K562 (cell line): ENCODE data around the gene PHOSPHO1. TPM values are rescaled to one million over a fixed set of nuclear protein-coding genes. Genes with fewer than 3 reads are reported as not detected.

Experiments
- ATAC-seq: fragments of 200-7000 bp; cut with Tn5 transposase; 3 replicates; pipeline ENCODE4 v1.9.1; 2020; ENCODE audit warnings: moderate library complexity
- BruUV-seq: library from RNA; stranded (reverse); fragments of 400-500 nt; replicated peaks from 2 replicates; lab custom pipeline; 2021; lab: Mats Ljungman, UMichigan
- CTCF ChIA-PET: fragments of 300-600 bp; formaldehyde crosslinking; extraction: SDS; loops from one replicate; lab custom pipeline; 2021; ENCODE audit warnings: low intra/inter-chr PET ratio; lab: Yijun Ruan, JAX
- POLR2A ChIA-PET: fragments of 300-600, 350-650 bp; sonication (Branson Sonifier 250); formaldehyde crosslinking; extraction: SDS; loops from one replicate; lab custom pipeline; 2021; ENCODE audit warnings: antibody characterized with exemption, inconsistent platforms; lab: Yijun Ruan, JAX
- DNase-seq, 4 experiments: peaks; one replicate each; pipeline versions ENCODE4 v3.0.0 to v3.0.0-alpha.2; 2011 to 2018; ENCODE audit warnings: low spot score in 3 of 4, mixed read lengths in 3 of 4; ENCODE audit errors: extremely low read depth in 1 of 4
- FAIRE-seq: peaks from 2 replicates; lab custom pipeline; 2011; peaks lifted over from hg19 to GRCh38; lab: Jason Lieb, UNC
- H2AFZ ChIP-seq: 2 replicates; pipeline ENCODE4 v1.6.0; 2011; ENCODE audit warnings: low read depth, low read length, control low read depth, inconsistent platforms
- H3K27ac ChIP-seq: fragments of 200-600 bp; 3 replicates; pipeline ENCODE4 v1.8.0; 2011; ENCODE audit warnings: low read depth, mild to moderate bottlenecking, control low read depth, inconsistent platforms, low read length, moderate library complexity, mixed read lengths; ENCODE audit errors: extremely low read depth
- H3K27me3 ChIP-seq, 2 experiments: fragments of 300-600 bp in 1 of 2; 2 replicates in 1 of 2; 3 replicates in 1 of 2; pipeline versions ENCODE4 v1.6.0 to v1.8.0; 2011; ENCODE audit warnings: inconsistent platforms in 2 of 2, low read length in 2 of 2, mild to moderate bottlenecking in 1 of 2, mixed read lengths in 1 of 2, moderate library complexity in 1 of 2; ENCODE audit not compliant: control insufficient read depth in 2 of 2, insufficient read depth in 2 of 2
- H3K36me3 ChIP-seq: fragments of 300-600 bp; 3 replicates; pipeline ENCODE4 v1.8.0; 2011; ENCODE audit warnings: mild to moderate bottlenecking, low read length, inconsistent platforms; ENCODE audit not compliant: control insufficient read depth, insufficient read depth
- H3K4me1 ChIP-seq, 2 experiments: fragments of 200-600 bp in 1 of 2; replicated peaks in 1 of 2; 2 replicates in 1 of 2; 3 replicates in 1 of 2; pipeline versions ENCODE4 v1.5.1 to v1.8.0; 2011; ENCODE audit warnings: inconsistent platforms in 2 of 2, low read length in 2 of 2, mild to moderate bottlenecking in 1 of 2, mixed read lengths in 1 of 2, moderate library complexity in 1 of 2; ENCODE audit not compliant: control insufficient read depth in 2 of 2, insufficient read depth in 2 of 2
- H3K4me2 ChIP-seq: 2 replicates; pipeline ENCODE4 v1.6.1; 2011; ENCODE audit warnings: low read length, control low read depth, inconsistent platforms, mixed read lengths; ENCODE audit not compliant: insufficient read depth
- H3K4me3 ChIP-seq: fragments of 200-600 bp; sonication (generic), shearing (Covaris generic); 2 replicates; pipeline ENCODE4 v1.5.1; 2016; ENCODE audit warnings: control low read depth, inconsistent platforms
- H3K79me2 ChIP-seq: fragments of 200-600 bp; 3 replicates; pipeline ENCODE4 v1.8.0; 2011; ENCODE audit warnings: low read length, inconsistent platforms; ENCODE audit not compliant: control insufficient read depth, insufficient read depth
- H3K9ac ChIP-seq, 2 experiments: 2 replicates each; pipeline versions ENCODE4 v1.6.0 to v1.6.1; 2011; ENCODE audit warnings: low read depth in 2 of 2, low read length in 2 of 2, control low read depth in 1 of 2, inconsistent platforms in 1 of 2, mild to moderate bottlenecking in 1 of 2, mixed read lengths in 1 of 2; ENCODE audit not compliant: insufficient read depth in 1 of 2
- H3K9me1 ChIP-seq: one replicate; pipeline ENCODE4 v1.6.0; 2011; ENCODE audit warnings: inconsistent platforms, mild to moderate bottlenecking, low read length, moderate library complexity; ENCODE audit not compliant: control insufficient read depth, insufficient read depth
- H3K9me3 ChIP-seq: replicated peaks from 2 replicates; pipeline ENCODE4 v1.5.1; 2011; ENCODE audit warnings: low read depth, low read length, inconsistent platforms; ENCODE audit not compliant: control insufficient read depth, insufficient read depth
- H4K20me1 ChIP-seq: replicated peaks from 2 replicates; pipeline ENCODE4 v1.6.1; 2011; ENCODE audit warnings: low read length, inconsistent platforms, mixed read lengths; ENCODE audit not compliant: control insufficient read depth, insufficient read depth
- CBX5 ChIP-seq: IDR thresholded peaks from 2 replicates; pipeline ENCODE4 v1.6.1; 2014; ENCODE audit warnings: low read depth, borderline replicate concordance
- CCNT2 ChIP-seq: IDR thresholded peaks from 2 replicates; pipeline ENCODE4 v1.6.1; 2011; ENCODE audit warnings: borderline replicate concordance, low read depth, mild to moderate bottlenecking, moderate library complexity, mixed read lengths, low read length; ENCODE audit not compliant: insufficient read length; ENCODE audit errors: extremely low read depth
- ESRRA ChIP-seq: fragments of 450-650 bp; IDR thresholded peaks from 2 replicates; pipeline ENCODE4 v1.6.1; 2014; ENCODE audit warnings: low read depth, mild to moderate bottlenecking, moderate library complexity, borderline replicate concordance
- FOXJ2 ChIP-seq: fragments of 200-800 bp; sonication (Bioruptor generic); IDR thresholded peaks from 2 replicates; pipeline ENCODE4 v1.6.1; 2016; ENCODE audit warnings: missing genetic modification characterization, missing compliant biosample characterization
- NCOA2 ChIP-seq, 2 experiments: fragments of 450-650 bp; IDR thresholded peaks; 2 replicates each; pipeline ENCODE4 v1.6.1; 2018; ENCODE audit warnings: mild to moderate bottlenecking in 2 of 2, moderate library complexity in 1 of 2; ENCODE audit not compliant: partially characterized antibody in 2 of 2
- NR2C2 ChIP-seq, 2 experiments: fragments of 200-800 bp in 1 of 2; sonication (Bioruptor generic) in 1 of 2; sonication (generic) in 1 of 2; formaldehyde crosslinking in 1 of 2; IDR thresholded peaks; 2 replicates each; pipeline versions ENCODE4 v1.6.1 to v1.8.0; 2016 to 2022; ENCODE audit warnings: mild to moderate bottlenecking in 1 of 2, missing compliant biosample characterization in 1 of 2, missing genetic modification characterization in 1 of 2, missing genetic modification reagents in 1 of 2
- PCBP1 ChIP-seq: fragments of 200-400 bp; formaldehyde crosslinking; IDR thresholded peaks from 2 replicates; pipeline ENCODE4 v1.6.1; 2018; ENCODE audit warnings: mild to moderate bottlenecking, low read depth, low read length; ENCODE audit not compliant: poor library complexity, severe bottlenecking
- RBFOX2 ChIP-seq: fragments of 200-400 bp; formaldehyde crosslinking; IDR thresholded peaks from 2 replicates; pipeline ENCODE4 v1.6.1; 2017; ENCODE audit warnings: low read depth, mild to moderate bottlenecking, low read length, moderate library complexity
- TEAD4 ChIP-seq, 2 experiments: sonication (generic) in 1 of 2; formaldehyde crosslinking in 1 of 2; IDR thresholded peaks; 2 replicates each; pipeline versions ENCODE4 v1.6.1 to v1.8.0; 2012 to 2022; ENCODE audit warnings: borderline replicate concordance in 1 of 2, inconsistent platforms in 1 of 2, low read length in 1 of 2, mild to moderate bottlenecking in 1 of 2, missing genetic modification reagents in 1 of 2
- TRIM28 ChIP-seq: fragments of 450-650 bp; IDR thresholded peaks from 2 replicates; pipeline ENCODE4 v1.6.1; 2017
- ZNF24 ChIP-seq: fragments of 450-650 bp; IDR thresholded peaks from 2 replicates; pipeline ENCODE4 v1.6.1; 2016
- WGBS: fragments of 100-300 bp; shearing (Covaris generic); methylation state at CpG from one replicate; pipeline ENCODE4 v1.1.6; 2016; ENCODE audit warnings: low coverage, mixed read lengths; ENCODE audit not compliant: insufficient coverage; ENCODE audit errors: missing lambda C conversion rate; 5-methylcytosine and 5-hydroxymethylcytosine counted together
- in situ Hi-C: fragments of 300-500 bp; cut with MboI; formaldehyde crosslinking; loops from 4 replicates; pipeline ENCODE4 v1.15.0; 2018; ENCODE audit warnings: inconsistent platforms, mixed read lengths
- intact Hi-C: fragments of 100-400 bp; cut with micrococcal nuclease; formaldehyde crosslinking; loops from 2 replicates; pipeline ENCODE4 v1.14.2; 2022
- polyA plus RNA-seq, 8 experiments: library from polyadenylated mRNA; depleted of rRNA in 4 of 8; stranded (reverse) in 5 of 8; unstranded in 3 of 8; fragments of >200 nt; fragmentation: Nextera tagmentation in 2 of 8; fragmentation: Illumina TruSeq in 1 of 8; extraction: Ambion mirVana in 2 of 8; extraction: Trizol in 1 of 8; gene quantifications; 2 replicates each; pipeline versions ENCODE4 v1.2.1 to v1.2.3, GENCODE V29; 2011 to 2014; ENCODE audit warnings: inconsistent platforms in 1 of 8, missing spikeins in 1 of 8
- total RNA-seq, 7 experiments: library from RNA; depleted of rRNA in 6 of 7; stranded (reverse); fragments of >200 nt in 6 of 7; fragmentation: Illumina TruSeq in 2 of 7; extraction: Trizol in 2 of 7; gene quantifications; 2 replicates each; pipeline versions ENCODE4 v1.2.1 to v1.2.3, GENCODE V29; 2011 to 2021; ENCODE audit warnings: low replicate concordance in 1 of 7
- TF ChIP-seq, protein P1 (sequence below): sonication (generic); formaldehyde crosslinking; IDR thresholded peaks from 2 replicates; pipeline ENCODE4 v1.8.0; 2022; ENCODE audit warnings: mild to moderate bottlenecking, missing genetic modification reagents

Gene PHOSPHO1
- total and polyA plus RNA-seq, 9 of the 15 experiments (the other 6 are each of a cell fraction or from before 2014, with no cell fraction given): 0.06 to 0.07 TPM; not detected in 7

DNA sequence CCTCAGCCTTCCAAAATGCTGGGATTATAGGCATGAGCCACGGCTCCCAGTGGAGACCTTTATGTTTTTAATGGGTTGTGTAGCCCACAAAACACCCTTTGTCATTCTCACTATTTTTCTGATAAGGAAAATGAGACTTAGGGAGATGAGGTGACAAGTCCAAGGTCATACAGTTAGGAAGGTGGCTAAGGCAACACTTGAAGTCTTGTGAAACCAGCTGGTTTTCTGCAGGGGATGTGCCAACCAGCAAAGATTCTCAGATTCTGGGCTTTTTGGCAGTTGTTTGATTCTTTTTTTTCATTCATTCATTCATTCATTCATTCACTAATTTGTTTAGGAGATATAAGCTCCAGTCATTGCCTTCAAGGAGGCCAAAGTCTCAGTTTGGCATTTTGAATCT is 10.0 kb upstream of the PHOSPHO1 start:
- ChIA-PET CTCF (interaction anchor here (0.6 kb wide), 1 partner anchor 1096 kb away, joined by 3 read pairs; no protein-coding TSS in a partner anchor), POLR2A (interaction anchor here (1.1 to 1.8 kb wide), 2 partner anchors 13 to 16 kb away, joined by 4 to 6 read pairs; no protein-coding TSS in a partner anchor)
- Histone ChIP-seq H3K79me2 (no peaks in the 10 kb centered on the region), H3K4me3 (no peak overlapping the region), H3K9me1 (no peaks in the 10 kb centered on the region), H3K4me1 (peaks cover 11 to 15% of the 10 kb centered on the region in 2 experiments; a peak in 4 of 5 replicates), H3K9me3 (no peaks in the 10 kb centered on the region), H3K36me3 (no peaks in the 10 kb centered on the region), H2AFZ (no peak overlapping the region), H3K9ac (no peak overlapping the region), H3K27ac (no peak overlapping the region), H3K4me2 (no peak overlapping the region), H4K20me1 (no peaks in the 10 kb centered on the region), H3K27me3 (no peaks in the 10 kb centered on the region)
- in situ Hi-C loops (no loop called here), intact Hi-C loops (no loop called here)
- DNase-seq (no peak), ATAC-seq (no peak), FAIRE-seq (no peak)
- WGBS: 11% methylated on average over 1 of the region's 1 CpG
- BruUV-seq: no TSS peak
- no peak for TF ChIP-seq TEAD4 (IDR thresholded peaks at IDR 0.05; ENCODE audit: low read length)
- TF ChIP-seq TEAD4 (CRISPR knock-in tag; IDR thresholded peaks at IDR 0.05; ENCODE audit: borderline replicate concordance): no peak
- no peak for TF ChIP-seq NR2C2 (CRISPR knock-in tag; IDR thresholded peaks at IDR 0.05)
- TF ChIP-seq NR2C2 (tag; IDR thresholded peaks at IDR 0.05): no peak
- TF ChIP-seq CBX5: no peak
- no peak for TF ChIP-seq RBFOX2
- TF ChIP-seq PCBP1: no peak
- TF ChIP-seq FOXJ2 (tag): no peak
- no peak for TF ChIP-seq CCNT2
- TF ChIP-seq, protein P1, sequence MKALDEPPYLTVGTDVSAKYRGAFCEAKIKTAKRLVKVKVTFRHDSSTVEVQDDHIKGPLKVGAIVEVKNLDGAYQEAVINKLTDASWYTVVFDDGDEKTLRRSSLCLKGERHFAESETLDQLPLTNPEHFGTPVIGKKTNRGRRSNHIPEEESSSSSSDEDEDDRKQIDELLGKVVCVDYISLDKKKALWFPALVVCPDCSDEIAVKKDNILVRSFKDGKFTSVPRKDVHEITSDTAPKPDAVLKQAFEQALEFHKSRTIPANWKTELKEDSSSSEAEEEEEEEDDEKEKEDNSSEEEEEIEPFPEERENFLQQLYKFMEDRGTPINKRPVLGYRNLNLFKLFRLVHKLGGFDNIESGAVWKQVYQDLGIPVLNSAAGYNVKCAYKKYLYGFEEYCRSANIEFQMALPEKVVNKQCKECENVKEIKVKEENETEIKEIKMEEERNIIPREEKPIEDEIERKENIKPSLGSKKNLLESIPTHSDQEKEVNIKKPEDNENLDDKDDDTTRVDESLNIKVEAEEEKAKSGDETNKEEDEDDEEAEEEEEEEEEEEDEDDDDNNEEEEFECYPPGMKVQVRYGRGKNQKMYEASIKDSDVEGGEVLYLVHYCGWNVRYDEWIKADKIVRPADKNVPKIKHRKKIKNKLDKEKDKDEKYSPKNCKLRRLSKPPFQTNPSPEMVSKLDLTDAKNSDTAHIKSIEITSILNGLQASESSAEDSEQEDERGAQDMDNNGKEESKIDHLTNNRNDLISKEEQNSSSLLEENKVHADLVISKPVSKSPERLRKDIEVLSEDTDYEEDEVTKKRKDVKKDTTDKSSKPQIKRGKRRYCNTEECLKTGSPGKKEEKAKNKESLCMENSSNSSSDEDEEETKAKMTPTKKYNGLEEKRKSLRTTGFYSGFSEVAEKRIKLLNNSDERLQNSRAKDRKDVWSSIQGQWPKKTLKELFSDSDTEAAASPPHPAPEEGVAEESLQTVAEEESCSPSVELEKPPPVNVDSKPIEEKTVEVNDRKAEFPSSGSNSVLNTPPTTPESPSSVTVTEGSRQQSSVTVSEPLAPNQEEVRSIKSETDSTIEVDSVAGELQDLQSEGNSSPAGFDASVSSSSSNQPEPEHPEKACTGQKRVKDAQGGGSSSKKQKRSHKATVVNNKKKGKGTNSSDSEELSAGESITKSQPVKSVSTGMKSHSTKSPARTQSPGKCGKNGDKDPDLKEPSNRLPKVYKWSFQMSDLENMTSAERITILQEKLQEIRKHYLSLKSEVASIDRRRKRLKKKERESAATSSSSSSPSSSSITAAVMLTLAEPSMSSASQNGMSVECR: no peak
- no peak for TF ChIP-seq TRIM28
- TF ChIP-seq ESRRA: peak; percentile 70; the same call in 1 of the 2 replicates
- TF ChIP-seq NCOA2 (IDR thresholded peaks at IDR 0.05; ENCODE audit: partially characterized antibody in 2 of 2): no peak
- peak; percentile 95 for TF ChIP-seq ZNF24
